ENCODE results near the gene AURKAIP1. TPM values are rescaled to one million over a fixed set of nuclear protein-coding genes. Genes with fewer than 3 reads are reported as not detected.

AURKAIP1 gene
- total RNA-seq, 4 donors from 2014 or later: 55.8 to 106 (median 86.1) TPM

GRCh38 chr1:1340791-1341548 is 34.0 kb downstream of the AURKAIP1 start:
- 92% methylated on average over 31 of the region's 36 CpGs for WGBS
- H3K4me1 ChIP-seq: peaks cover 26% of the 10 kb centered on the region
- H3K27me3 ChIP-seq: no peaks in the 10 kb centered on the region
- H3K9me3 ChIP-seq: no peaks in the 10 kb centered on the region
- peaks cover 56% of the 10 kb centered on the region for H3K36me3 ChIP-seq
- H3K27ac ChIP-seq: no peak overlapping the region
- TF ChIP-seq, protein P1, sequence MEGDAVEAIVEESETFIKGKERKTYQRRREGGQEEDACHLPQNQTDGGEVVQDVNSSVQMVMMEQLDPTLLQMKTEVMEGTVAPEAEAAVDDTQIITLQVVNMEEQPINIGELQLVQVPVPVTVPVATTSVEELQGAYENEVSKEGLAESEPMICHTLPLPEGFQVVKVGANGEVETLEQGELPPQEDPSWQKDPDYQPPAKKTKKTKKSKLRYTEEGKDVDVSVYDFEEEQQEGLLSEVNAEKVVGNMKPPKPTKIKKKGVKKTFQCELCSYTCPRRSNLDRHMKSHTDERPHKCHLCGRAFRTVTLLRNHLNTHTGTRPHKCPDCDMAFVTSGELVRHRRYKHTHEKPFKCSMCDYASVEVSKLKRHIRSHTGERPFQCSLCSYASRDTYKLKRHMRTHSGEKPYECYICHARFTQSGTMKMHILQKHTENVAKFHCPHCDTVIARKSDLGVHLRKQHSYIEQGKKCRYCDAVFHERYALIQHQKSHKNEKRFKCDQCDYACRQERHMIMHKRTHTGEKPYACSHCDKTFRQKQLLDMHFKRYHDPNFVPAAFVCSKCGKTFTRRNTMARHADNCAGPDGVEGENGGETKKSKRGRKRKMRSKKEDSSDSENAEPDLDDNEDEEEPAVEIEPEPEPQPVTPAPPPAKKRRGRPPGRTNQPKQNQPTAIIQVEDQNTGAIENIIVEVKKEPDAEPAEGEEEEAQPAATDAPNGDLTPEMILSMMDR (IDR thresholded peaks at IDR 0.05): no peak
- TF ChIP-seq POLR2AphosphoS5 (IDR thresholded peaks at IDR 0.05): no peak
- no peak for TF ChIP-seq POLR2A (IDR thresholded peaks at IDR 0.05)
- TF ChIP-seq EP300 (IDR thresholded peaks at IDR 0.05): no peak
- no peak overlapping the region for H3K4me3 ChIP-seq
- no peak for DNase-seq (ENCODE audit: low spot score in 2 of 2)

DNA sequence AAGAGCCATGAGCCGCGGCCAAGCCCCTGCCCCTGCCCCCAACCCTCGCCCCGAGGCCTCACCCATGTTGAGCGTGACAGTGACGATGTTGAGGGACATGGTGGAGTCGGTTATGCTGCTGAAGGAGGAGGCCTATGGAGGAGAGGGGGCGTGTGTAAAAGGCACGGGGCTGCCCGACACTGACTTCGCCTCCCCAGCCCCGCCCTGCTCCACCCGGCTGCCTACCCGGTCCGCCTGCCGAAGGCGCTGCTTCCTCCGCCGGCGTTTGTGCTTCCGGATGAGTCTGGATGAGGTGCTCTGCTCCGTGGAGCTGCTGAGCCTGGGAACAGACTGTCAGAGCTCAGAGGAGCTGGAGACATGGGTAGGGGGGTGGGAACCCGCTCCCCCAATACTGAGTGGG is 34.8 kb downstream of the AURKAIP1 start:
- TF ChIP-seq POLR2AphosphoS5 (IDR thresholded peaks at IDR 0.05): no peak
- TF ChIP-seq, protein P1 (IDR thresholded peaks at IDR 0.05): no peak
- TF ChIP-seq POLR2A (IDR thresholded peaks at IDR 0.05): no peak
- no peak for TF ChIP-seq EP300 (IDR thresholded peaks at IDR 0.05)
- no peaks in the 10 kb centered on the region for H3K9me3 ChIP-seq
- H3K4me3 ChIP-seq: no peak overlapping the region
- H3K36me3 ChIP-seq: peaks cover 64% of the 10 kb centered on the region
- no peak for DNase-seq (ENCODE audit: low spot score in 2 of 2)
- peaks cover 18% of the 10 kb centered on the region for H3K4me1 ChIP-seq
- no peak overlapping the region for H3K27ac ChIP-seq
- 82% methylated on average over 23 of the region's 23 CpGs for WGBS
- no peaks in the 10 kb centered on the region for H3K27me3 ChIP-seq

DNA sequence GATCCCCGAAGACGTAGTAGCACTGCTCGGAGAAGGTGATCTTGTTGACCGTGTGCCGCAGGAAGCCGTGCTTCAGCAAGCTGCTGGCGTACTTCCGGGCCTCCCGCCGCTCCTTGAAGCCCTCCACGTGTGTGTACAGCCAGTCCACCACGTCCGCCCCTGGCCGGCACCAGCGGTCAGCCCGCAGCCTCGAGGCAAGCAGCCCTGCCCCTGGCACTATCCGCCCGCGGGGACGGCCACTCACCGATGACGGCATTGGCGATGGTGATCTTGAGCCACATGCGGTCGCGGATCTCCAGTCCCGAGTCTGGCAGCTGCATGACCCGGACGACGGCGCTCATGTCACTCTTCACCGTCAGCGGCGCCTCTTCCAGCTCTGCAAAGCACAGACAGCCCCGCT is 36.7 kb downstream of the AURKAIP1 start:
- DNase-seq (ENCODE audit: low spot score in 2 of 2): no peak
- H3K27me3 ChIP-seq: no peaks in the 10 kb centered on the region
- TF ChIP-seq EP300 (IDR thresholded peaks at IDR 0.05) (no peak), POLR2AphosphoS5 (IDR thresholded peaks at IDR 0.05) (no peak), POLR2A (IDR thresholded peaks at IDR 0.05) (no peak)
- TF ChIP-seq, protein P1 (IDR thresholded peaks at IDR 0.05): no peak
- no peak overlapping the region for H3K4me3 ChIP-seq
- no peak overlapping the region for H3K27ac ChIP-seq
- peaks cover 10% of the 10 kb centered on the region for H3K4me1 ChIP-seq
- H3K36me3 ChIP-seq: peaks cover 64% of the 10 kb centered on the region
- H3K9me3 ChIP-seq: no peaks in the 10 kb centered on the region
- WGBS: 98% methylated on average over 12 of the region's 36 CpGs

- Histone ChIP-seq H3K36me3 (peaks cover 64% of the 10 kb centered on the region), H3K27me3 (no peaks in the 10 kb centered on the region), H3K4me3 (no peak overlapping the region), H3K27ac (no peak overlapping the region), H3K9me3 (no peaks in the 10 kb centered on the region), H3K4me1 (peaks cover 15% of the 10 kb centered on the region)
- TF ChIP-seq, protein P1 (IDR thresholded peaks at IDR 0.05): no peak
- TF ChIP-seq POLR2A (IDR thresholded peaks at IDR 0.05) (no peak), POLR2AphosphoS5 (IDR thresholded peaks at IDR 0.05) (no peak), EP300 (IDR thresholded peaks at IDR 0.05) (no peak)
- no peak for DNase-seq (ENCODE audit: low spot score in 2 of 2)
- 57% methylated on average over 11 of the region's 18 CpGs for WGBS
These were observed 37.2 kb downstream of the AURKAIP1 start for GRCh38 chr1:1337793-1338147.

DNA sequence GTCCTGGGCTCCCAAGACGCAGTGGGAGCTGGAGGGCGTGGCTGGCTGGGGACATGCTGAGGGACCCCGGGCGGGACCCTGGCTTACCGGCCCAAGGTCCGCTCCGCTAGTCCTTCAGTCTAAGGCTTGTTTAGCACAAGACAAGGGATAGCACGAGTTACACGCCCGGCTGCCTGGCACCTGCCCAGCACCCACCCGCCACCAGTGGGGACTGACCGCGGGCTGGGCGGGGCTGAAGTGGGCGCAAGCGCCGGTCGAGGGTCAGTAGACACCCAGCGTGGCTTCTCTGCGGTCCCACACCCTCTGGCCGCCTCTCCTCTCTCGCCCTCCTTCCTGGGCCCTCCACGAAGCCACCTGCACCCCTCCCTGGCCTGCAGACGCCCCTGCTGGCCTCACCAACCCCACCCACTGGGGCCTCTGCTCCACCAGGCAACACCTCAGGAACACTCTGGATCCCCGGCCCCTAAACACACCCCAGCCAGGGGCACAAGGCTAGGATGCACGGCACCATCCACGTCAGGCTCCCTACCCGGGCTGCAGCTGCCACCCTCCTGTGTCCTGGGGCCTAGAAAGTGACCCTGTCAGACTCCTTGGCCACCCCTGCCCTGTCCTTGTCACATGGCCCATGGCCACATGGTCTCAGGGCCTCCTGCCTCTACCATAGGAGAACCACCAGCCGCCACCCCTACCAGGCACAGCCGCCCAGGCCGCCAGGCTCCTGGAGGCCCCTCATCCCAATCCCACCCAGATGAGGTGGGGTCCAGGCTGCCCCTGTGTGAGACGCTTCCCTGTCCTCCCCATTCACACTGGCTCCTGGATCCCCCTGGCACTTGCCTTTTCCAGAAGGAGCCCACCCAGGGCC is 37.8 kb downstream of the AURKAIP1 start:
- peaks cover 64% of the 10 kb centered on the region for H3K36me3 ChIP-seq
- peaks cover 21% of the 10 kb centered on the region for H3K4me1 ChIP-seq
- TF ChIP-seq POLR2A (IDR thresholded peaks at IDR 0.05) (no peak), POLR2AphosphoS5 (IDR thresholded peaks at IDR 0.05) (no peak), EP300 (IDR thresholded peaks at IDR 0.05) (no peak)
- TF ChIP-seq, protein P1 (IDR thresholded peaks at IDR 0.05): no peak
- no peak for DNase-seq (ENCODE audit: low spot score in 2 of 2)
- H3K27me3 ChIP-seq: no peaks in the 10 kb centered on the region
- no peak overlapping the region for H3K27ac ChIP-seq
- WGBS: 94% methylated on average over 20 of the region's 32 CpGs
- no peak overlapping the region for H3K4me3 ChIP-seq
- no peaks in the 10 kb centered on the region for H3K9me3 ChIP-seq

All from suprapubic skin (tissue), 4 donors.